HFF-Myc (cell line): Measurements from ENCODE around the gene CKLF.

Source experiments
- DNase-seq: peaks from one replicate; pipeline ENCODE4 v3.0.0-alpha.2; 2011; ENCODE audit warnings: low read depth; ENCODE audit errors: extremely low read depth
- H3K4me3 ChIP-seq: replicated peaks from 2 replicates; pipeline ENCODE4 v1.5.1; 2011; ENCODE audit warnings: low read depth, mild to moderate bottlenecking, control low read depth, low read length
- CTCF ChIP-seq: IDR thresholded peaks from 2 replicates; pipeline ENCODE4 v1.5.1; 2012; ENCODE audit warnings: mild to moderate bottlenecking, low read depth, low read length, control low read depth; ENCODE audit errors: missing control alignments

CKLF gene

GRCh38 chr16:66552286-66553177, at the start of gene CKLF:
CKLF (plus strand) TSS chr16:66552576; CDS start chr16:66552716, 140 bp downstream.
- peak; percentile 65 for DNase-seq
- no peak for TF ChIP-seq CTCF
- peak within 1 kb of the TSS; percentile 53 for H3K4me3 ChIP-seq

- no peak for TF ChIP-seq CTCF
- DNase-seq, result no peak
- H3K4me3 ChIP-seq, result no peak overlapping the region
These were observed 49.3 kb upstream of the CKLF start for GRCh38 chr16:66503030-66503429.

- no peak for TF ChIP-seq CTCF
- DNase-seq, result no peak
- H3K4me3 ChIP-seq, result no peak overlapping the region
These were observed 48.8 kb upstream of the CKLF start for GRCh38 chr16:66503612-66504011.

- no peak for TF ChIP-seq CTCF
- H3K4me3 ChIP-seq, result no peak overlapping the region
- no peak for DNase-seq
These were observed 44.6 kb upstream of the CKLF start for GRCh38 chr16:66507731-66508239.

- no peak overlapping the region for H3K4me3 ChIP-seq
- TF ChIP-seq CTCF, result no peak
- no peak for DNase-seq
These were observed 44.0 kb upstream of the CKLF start for GRCh38 chr16:66508248-66508913.

- no peak for DNase-seq
- no peak for TF ChIP-seq CTCF
- no peak overlapping the region for H3K4me3 ChIP-seq
These were observed 43.4 kb upstream of the CKLF start for GRCh38 chr16:66508914-66509496.
